Testis (tissue), 3 donors: ENCODE results near the gene ARHGAP12. TPM values are rescaled to one million over a fixed set of nuclear protein-coding genes. Genes with fewer than 3 reads are reported as not detected.

ENCODE experiments used
- DNase-seq: peaks from one replicate; pipeline ENCODE4 v3.0.0-alpha.2; 2019
- H3K27ac ChIP-seq, 2 donors: fragments of 200-600 bp; sonication (generic); one replicate each; pipeline ENCODE4 v1.5.1; 2019
- H3K27me3 ChIP-seq: fragments of 200-600 bp; sonication (generic); one replicate; pipeline ENCODE4 v1.5.1; 2019
- H3K36me3 ChIP-seq: fragments of 200-600 bp; sonication (generic); one replicate; pipeline ENCODE4 v1.5.1; 2017; ENCODE audit warnings: low read depth; ENCODE audit errors: missing control alignments
- H3K4me1 ChIP-seq: fragments of 200-600 bp; sonication (generic); one replicate; pipeline ENCODE4 v1.5.1; 2019
- H3K4me3 ChIP-seq, 2 donors: fragments of 200-600 bp; sonication (generic); one replicate each; pipeline ENCODE4 v1.5.1; 2017 to 2019
- H3K9me3 ChIP-seq: fragments of 200-600 bp; sonication (generic); one replicate; pipeline ENCODE4 v1.5.1; 2017
- CTCF ChIP-seq, 3 experiments: fragments of 450-650 bp in 2 of 3; fragments of 200-600 bp in 1 of 3; sonication (generic) in 1 of 3; IDR thresholded peaks; one replicate each; pipeline ENCODE4 v1.5.1; 2016 to 2019; ENCODE audit warnings: antibody characterized with exemption in 3 of 3, mild to moderate bottlenecking in 2 of 3, moderate library complexity in 1 of 3
- POLR2A ChIP-seq: fragments of 450-650 bp; IDR thresholded peaks from one replicate; pipeline ENCODE4 v1.6.1; 2017; ENCODE audit warnings: antibody characterized with exemption, mild to moderate bottlenecking, moderate library complexity
- WGBS, 2 donors: methylation state at CpG; one replicate each; pipeline ENCODE4 v1.1.5; 2018; 5-methylcytosine and 5-hydroxymethylcytosine counted together
- intact Hi-C: fragments of 100-400 bp; cut with DNase I; formaldehyde crosslinking; loops from one replicate; pipeline ENCODE4 v1.15.1; 2023; ENCODE audit warnings: low total_unique reads
- polyA plus RNA-seq: library from polyadenylated mRNA; stranded (reverse); fragments of 350-450 nt; fragmentation: Illumina TruSeq; extraction: RNeasy Lipid Tissue Mini Kit (QIAGEN cat#74804); gene quantifications from one replicate; pipeline ENCODE4 v1.2.3, GENCODE V29; 2014; ENCODE audit warnings: low read depth, low replicate concordance; ENCODE audit not compliant: insufficient read depth
- total RNA-seq, 2 donors: library from RNA; depleted of rRNA; stranded (reverse); fragments of >200 nt; gene quantifications; one replicate each; pipeline ENCODE4 v1.2.3, GENCODE V29; 2016

The ARHGAP12 gene
- total and polyA plus RNA-seq, 3 donors from 2014 or later = 11.7 to 36.1 (median 33.1) TPM

GRCh38 chr10:31948021-31948420, 19.4 kb upstream of the ARHGAP12 start:
- TF ChIP-seq CTCF (IDR thresholded peaks at IDR 0.05) = no peak
- no peak for TF ChIP-seq POLR2A
- intact Hi-C loops = no loop called here
- Histone ChIP-seq H3K27ac (no peak overlapping the region), H3K36me3 (no peaks in the 10 kb centered on the region), H3K9me3 (no peaks in the 10 kb centered on the region), H3K27me3 (no peaks in the 10 kb centered on the region), H3K4me3 (no peak overlapping the region), H3K4me1 (no peaks in the 10 kb centered on the region)
- DNase-seq = no peak
- WGBS, 2 donors = 79 to 84% methylated on average over 7 of the region's 7 CpGs

- no peak overlapping the region for H3K27ac ChIP-seq
- no peaks in the 10 kb centered on the region for H3K27me3 ChIP-seq
- no peak for DNase-seq
- TF ChIP-seq POLR2A (no peak), CTCF (IDR thresholded peaks at IDR 0.05) (peak in 2 of 3 experiments; percentile 20 to 26)
- H3K36me3 ChIP-seq = no peaks in the 10 kb centered on the region
- no peaks in the 10 kb centered on the region for H3K4me1 ChIP-seq
- WGBS, 2 donors = 63 to 69% methylated on average over 7 of the region's 7 CpGs
- H3K4me3 ChIP-seq = no peak overlapping the region
- intact Hi-C loops = no loop called here
- H3K9me3 ChIP-seq = no peaks in the 10 kb centered on the region
Measured at GRCh38 chr10:31947144-31947926, 18.7 kb upstream of the ARHGAP12 start.

- no peak overlapping the region for H3K4me3 ChIP-seq
- no peaks in the 10 kb centered on the region for H3K4me1 ChIP-seq
- H3K9me3 ChIP-seq = no peaks in the 10 kb centered on the region
- no peak for TF ChIP-seq POLR2A
- TF ChIP-seq CTCF (IDR thresholded peaks at IDR 0.05) = no peak
- WGBS, 2 donors = 83 to 87% methylated on average over 1 of the region's 1 CpG
- DNase-seq = no peak
- H3K36me3 ChIP-seq = no peaks in the 10 kb centered on the region
- no peak overlapping the region for H3K27ac ChIP-seq
- intact Hi-C loops = no loop called here
- H3K27me3 ChIP-seq = no peaks in the 10 kb centered on the region
Measured at GRCh38 chr10:31945392-31945791, 16.8 kb upstream of the ARHGAP12 start.

- Histone ChIP-seq H3K27ac (no peak overlapping the region), H3K4me1 (no peaks in the 10 kb centered on the region), H3K4me3 (no peak overlapping the region), H3K27me3 (no peaks in the 10 kb centered on the region), H3K36me3 (no peaks in the 10 kb centered on the region), H3K9me3 (no peaks in the 10 kb centered on the region)
- WGBS, 2 donors = 67 to 83% methylated on average over 3 of the region's 3 CpGs
- intact Hi-C loops = no loop called here
- TF ChIP-seq POLR2A (no peak), CTCF (IDR thresholded peaks at IDR 0.05) (no peak)
- DNase-seq = no peak
Measured at GRCh38 chr10:31944071-31944433, 15.4 kb upstream of the ARHGAP12 start.

- Histone ChIP-seq H3K27ac (no peak overlapping the region), H3K9me3 (no peaks in the 10 kb centered on the region), H3K27me3 (no peaks in the 10 kb centered on the region), H3K4me1 (no peaks in the 10 kb centered on the region), H3K4me3 (no peak overlapping the region), H3K36me3 (no peaks in the 10 kb centered on the region)
- DNase-seq = no peak
- intact Hi-C loops = no loop called here
- WGBS, 2 donors = 88 to 94% methylated on average over 4 of the region's 4 CpGs
- TF ChIP-seq POLR2A (no peak), CTCF (IDR thresholded peaks at IDR 0.05) (no peak)
Measured at GRCh38 chr10:31942892-31943291, 14.3 kb upstream of the ARHGAP12 start.
